ENCODE data around the gene HMCN2.
"Not testable (repeated sequence)": the region's sequence is repeated elsewhere in the genome, so short reads cannot be mapped to it uniquely, and the experiment has no call there.

HMCN2 gene

DNA sequence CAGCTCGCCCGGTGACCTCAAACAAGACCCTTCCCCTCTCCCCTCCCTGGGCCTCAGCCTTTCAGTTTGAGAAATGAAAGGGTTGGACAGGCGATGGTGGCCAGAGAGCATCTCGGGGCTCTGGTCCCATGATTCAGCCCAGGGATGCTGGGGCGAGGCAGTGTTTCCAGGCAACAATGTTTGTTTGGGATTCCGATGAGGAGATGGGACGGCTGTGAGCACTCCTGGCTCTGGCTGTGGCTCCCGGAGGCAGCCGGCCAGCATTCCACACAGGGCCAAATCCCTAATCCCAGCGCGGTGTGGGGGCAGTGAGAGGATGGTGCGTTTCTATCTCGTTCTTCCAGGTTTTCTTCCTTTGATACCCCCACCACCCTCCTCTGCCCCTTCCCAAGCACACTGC is 66.0 kb downstream of the HMCN2 start:
- DNase-seq, result no peak

DNA sequence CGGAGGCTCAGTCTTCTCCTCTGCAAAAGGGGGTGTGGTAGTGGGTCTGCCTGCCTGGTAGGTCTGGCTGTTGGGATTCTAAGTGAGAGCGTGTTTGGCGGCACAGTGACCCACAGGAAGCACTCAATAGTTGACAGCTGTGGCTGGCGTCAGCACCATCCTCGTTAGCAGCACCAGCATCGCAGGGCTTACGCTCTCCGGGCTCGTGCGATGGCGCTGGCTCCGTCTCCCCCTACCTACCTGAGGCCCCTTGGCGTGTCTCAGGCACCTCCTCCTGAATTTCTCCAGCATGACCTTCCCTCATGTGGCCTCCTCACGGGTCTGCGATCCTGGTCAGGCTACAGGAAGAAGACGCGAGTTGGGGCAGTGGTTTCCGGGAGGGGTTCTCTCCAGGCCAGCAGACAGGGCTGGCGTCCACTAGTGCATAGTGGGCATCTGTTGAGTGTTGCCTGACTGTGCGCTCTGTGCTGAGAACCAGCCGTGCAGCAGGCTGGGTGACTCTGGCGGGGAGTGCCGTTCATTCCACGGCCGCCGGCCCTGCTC is 66.9 kb downstream of the HMCN2 start:
- no peak for DNase-seq

DNA sequence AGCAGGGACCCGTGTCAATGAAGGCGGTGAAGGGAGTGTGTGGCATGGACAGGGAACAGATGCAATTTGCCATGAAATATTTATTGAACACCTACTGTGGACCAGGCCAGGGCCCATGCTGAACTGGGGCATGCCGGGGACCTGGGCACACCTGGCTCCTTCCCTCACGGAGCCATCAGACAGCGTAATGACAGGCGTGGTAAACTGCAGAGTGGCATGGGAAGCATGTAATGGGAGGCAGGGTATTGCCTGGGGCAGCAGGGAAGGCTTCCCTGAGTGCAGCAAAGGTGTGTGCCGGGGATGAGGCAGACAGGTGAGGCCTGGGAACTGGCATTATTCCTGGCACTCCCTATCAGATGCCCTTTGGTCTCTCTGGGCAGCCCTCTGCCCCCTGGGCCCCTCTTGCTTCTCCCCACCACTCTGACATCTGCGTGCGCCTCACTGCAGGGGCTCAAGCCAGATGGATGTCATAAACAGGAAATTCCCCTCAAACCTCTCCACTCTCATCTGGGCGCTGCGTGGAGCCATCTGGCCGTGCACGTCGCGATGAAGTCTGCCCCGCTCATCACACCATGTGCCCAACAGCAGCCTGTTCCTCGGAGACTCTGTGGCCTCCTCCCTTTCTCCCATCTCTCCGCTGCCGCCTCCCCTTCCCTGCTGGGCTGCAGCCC is 67.6 kb downstream of the HMCN2 start:
- no peak for DNase-seq

DNA sequence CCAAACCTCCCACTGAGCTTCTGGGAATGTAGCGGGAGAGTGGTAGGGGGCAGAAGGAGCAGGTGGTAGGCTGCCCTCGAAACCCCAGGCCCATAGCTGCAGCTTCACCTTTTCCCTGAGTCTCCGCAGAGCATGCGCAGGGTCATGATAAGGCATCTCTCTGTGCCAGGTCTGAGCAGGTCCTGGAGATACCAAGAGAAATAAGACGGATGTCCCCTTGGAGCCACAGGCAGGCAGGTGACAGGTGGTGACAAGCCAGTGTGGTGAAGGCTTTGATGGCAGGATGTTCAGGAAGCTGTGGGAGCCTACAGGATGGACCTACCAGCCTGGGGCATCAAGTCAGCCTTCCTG is 68.1 kb downstream of the HMCN2 start:
- DNase-seq, result no peak

DNA sequence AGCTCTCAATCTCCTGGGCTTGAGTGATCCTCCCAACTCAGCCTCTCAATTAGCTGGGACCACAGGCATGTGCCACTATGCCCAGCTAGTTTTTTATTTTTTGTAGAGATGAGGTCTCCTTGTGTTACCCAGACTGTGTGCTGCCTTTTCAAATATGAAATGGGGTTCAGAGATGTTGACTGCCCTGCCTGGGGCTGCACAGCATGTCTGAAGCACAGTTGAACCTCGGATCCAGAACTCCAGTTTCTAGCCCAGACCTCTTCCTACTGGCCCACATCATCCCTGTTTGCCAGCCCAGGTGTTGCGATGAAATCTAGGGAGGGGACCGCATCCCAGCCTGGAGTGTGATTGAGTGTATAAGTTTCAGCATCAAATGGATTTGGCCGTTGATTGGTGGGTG is 69.4 kb downstream of the HMCN2 start:
- no peak for DNase-seq

DNA sequence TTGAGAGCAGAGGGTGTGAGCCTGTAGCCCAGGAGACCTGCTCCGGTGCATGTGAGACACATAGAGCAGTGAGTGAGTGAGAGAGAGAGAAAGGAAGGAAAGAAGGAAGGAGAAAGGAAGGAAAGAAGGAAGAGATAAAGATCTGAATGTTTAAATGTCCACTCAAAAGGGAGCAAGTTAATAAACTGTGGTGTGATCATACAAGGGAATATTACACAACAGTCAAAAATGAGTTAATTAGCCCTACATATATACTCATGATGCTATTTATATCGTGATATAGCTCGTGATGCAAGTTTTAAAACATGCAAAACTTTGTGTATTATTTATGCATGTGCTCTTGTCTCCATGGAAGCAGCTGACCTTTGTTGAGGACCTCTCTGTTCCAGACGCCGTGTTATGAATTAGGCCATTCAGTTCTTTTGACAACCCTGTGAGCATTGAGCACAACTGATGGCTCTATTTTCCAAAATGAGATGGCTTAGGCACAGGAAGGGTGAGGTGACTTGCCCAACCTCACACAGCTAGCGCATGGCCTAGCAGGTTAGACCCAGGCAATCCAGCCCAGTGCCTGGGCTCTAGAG is 70.6 kb downstream of the HMCN2 start:
- no peak for DNase-seq

DNA sequence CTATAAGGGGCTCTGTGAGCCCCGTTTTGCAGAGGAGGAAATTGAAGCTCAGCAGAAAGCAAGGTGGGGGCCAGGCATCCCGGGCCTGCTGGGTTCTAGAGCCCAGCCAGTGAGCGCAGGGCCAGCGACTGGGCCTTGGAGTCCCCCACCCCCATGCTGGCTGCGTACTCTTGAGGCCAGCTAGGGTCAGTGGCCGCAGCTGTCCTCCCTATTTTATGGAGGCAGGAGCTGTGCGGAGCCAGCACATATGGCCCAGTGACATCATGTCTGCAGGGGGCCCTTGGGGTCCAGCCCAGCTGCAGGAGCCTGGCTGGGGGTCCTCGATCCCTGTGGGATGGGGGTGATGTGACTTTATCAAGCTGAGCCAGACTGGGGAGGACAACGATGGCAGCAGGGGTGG is 71.3 kb downstream of the HMCN2 start:
- no peak for DNase-seq

DNA sequence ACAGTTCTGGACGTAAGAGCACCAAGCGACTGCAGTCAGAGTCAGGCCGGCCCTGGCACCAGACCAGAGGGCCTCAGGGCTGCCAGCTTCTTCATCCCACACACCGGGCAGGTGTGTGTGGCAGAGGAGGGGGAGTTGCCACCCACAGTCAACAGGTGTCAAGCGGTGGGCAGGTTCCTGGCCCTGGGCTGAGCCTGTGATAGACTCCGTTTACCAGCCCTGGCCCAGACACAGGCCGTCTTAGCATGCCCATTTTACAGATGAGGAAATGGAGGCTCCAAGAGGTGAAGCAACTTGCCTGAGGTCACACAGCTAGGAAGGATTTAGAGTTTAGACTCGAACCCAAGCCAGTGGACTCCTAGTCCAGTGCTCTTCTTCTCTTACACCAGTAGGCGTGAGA is 71.8 kb downstream of the HMCN2 start:
- no peak for DNase-seq

DNA sequence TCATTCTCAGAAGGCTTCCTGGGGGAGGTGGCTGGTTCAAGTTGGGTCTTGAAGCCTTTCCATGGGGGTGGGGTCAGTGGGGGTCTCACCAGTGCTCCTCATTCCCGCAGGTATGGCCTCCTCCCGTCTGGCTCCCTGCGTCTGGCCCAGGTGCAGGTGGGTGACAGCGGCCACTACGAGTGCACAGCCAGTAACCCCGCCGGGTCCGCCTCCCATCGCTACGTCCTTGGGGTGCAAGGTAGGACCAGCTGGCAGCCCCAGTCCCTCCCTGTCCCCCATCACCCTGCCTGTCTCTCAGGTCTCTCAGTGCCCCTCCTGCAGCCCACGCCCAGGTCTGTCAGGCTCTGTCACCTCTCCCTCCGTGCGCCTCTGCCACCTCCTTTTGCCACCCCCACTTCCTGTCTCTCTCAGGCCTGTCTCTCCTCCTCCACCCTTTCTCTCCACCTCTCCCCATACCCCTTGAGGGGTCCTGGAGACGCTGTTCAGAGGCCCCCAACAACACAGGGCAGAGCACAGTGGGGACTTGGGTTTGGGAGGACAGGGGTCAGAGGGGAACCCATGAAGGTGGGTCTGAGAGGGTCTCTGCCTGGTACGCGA is 72.3 kb downstream of the HMCN2 start:
- DNase-seq, result no peak

DNA sequence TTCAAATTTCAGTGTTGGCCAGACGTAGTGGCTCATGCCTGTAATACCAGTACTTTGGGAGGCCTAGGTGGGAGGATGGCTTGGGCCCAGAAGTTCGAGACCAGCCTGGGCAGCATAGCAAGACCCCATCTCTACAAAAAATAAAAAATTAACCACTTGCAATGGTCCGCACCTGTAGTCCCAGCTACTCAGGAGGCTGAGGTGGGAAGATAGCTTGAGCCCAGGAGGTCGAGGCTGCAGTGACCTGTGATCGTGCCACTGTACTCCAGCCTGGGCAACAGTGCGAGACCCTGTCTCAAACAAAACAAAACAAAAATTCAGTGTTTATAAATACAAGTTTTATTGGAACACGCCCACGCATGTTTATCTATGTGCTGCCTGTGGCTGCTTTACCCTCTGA is 73.3 kb downstream of the HMCN2 start:
- not testable (repeated sequence) for DNase-seq

DNA sequence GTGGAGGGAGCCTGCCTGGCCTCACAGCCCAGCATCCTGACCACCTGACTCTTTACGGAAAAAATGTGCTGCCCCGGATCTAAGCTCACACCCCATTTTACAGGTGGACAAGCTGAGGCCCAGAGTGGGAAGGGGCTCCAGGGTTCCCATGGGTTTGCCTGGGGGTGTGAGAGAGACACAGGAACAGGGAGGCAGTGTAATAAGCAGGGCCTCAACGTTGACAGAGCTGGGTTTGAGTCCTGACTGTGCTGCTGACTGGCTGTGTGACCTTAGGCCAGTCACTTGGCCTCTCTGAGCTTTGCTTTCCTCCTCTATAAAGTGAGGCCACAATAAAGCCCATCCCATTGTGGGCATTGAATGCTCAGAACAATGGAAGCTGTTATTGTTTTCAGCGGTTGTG is 73.7 kb downstream of the HMCN2 start:
- DNase-seq, result no peak

DNA sequence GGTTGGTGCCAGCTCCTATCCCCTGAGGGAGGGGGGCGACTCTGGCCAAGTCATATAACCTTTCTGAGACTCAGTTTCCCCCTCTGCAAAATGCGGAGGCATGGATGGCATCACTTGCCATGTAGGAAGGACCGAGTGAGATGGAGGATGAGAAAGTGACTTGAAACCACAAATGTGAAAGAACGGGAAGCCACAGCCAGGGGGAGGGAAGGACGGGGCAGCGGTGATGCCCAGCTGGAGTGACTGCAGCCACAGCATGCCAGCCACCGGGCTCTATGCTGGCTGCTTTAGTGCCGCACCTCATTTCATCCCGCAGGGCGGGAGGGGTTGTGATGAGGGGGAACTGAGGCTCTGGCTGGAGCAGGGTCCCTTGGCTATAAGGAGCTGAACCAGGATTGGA is 74.5 kb downstream of the HMCN2 start:
- DNase-seq, result no peak

DNA sequence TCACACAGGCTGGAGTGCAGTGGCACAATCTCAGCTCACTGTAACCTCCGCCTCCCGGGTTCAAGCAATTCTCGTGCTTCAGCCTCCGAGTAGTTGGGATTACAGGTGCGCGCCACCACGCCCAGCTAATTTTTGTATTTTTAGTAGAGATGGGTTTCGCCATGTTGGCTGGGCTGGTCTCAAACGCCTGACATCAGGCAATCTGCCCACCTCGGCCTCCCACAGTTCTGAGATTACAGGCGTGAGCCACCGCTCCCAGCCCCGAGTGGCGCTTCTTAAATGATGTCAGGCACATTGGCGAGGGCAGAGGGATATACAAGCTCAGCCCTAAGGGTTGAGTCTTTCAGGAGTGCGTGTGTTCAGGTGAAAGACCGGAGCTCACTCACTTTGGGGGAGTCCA is 75.0 kb downstream of the HMCN2 start:
- DNase-seq, result not testable (repeated sequence)

DNA sequence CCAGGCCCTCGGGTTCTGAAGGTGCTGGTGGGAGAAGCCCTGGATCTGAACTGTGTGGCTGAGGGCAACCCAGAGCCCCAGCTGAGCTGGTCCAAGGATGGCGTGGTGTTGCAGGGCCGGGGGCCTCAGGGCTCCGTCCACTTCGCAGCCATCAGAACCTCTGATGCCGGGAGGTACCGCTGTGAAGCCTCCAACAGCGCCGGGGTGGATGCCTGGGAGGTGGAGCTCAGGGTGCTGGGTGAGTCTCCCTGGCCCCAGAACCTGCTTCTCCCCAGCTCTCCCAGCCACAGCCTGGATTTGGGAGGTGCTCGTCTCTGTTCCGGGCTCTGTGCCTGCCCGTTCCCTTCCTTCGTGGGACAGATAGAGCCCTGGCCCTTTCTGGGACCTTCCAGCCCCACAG is 75.6 kb downstream of the HMCN2 start:
- no peak for DNase-seq

DNA sequence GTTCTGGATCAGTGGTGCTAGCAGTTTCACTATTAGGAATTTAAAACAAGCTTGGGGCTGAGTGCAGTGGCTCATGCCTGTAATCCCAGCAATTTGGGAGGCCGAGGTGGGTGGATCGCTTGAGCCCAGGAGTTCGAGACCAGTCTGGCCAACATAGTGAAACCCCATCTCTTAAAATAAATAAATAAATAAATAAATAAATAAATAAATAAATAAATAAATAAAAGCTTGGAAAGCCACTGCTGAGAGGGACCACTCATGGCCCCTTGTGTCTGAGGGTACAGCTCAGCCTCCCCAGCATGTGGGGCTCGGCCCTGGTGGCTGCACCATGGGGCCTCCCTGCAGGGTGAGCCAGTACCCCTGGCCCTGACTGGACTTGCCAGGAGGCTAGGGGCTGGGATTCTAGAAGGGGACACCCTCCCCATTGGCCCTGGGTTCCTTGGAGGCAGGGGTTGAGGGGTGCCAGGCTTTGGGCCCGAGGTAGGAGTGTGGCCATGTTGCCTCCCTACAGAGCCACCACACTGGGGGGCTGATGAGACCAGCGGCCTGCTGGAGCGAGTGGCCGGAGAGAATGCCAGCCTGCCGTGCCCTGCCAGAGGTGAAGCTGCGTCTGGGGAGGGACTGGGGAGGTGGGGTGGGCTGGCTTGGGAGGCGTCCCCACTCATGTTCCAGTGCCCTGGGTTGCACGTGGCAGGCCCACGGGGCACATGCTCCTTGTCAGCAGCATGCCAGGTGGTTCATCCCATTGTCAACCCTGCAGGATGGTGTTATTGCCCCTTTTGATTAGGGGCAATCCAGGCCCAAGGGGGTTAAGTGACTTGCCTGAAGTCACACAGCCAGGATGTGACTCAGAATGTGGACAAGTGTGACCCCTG is 76.5 kb downstream of the HMCN2 start:
- no peak for DNase-seq

DNA sequence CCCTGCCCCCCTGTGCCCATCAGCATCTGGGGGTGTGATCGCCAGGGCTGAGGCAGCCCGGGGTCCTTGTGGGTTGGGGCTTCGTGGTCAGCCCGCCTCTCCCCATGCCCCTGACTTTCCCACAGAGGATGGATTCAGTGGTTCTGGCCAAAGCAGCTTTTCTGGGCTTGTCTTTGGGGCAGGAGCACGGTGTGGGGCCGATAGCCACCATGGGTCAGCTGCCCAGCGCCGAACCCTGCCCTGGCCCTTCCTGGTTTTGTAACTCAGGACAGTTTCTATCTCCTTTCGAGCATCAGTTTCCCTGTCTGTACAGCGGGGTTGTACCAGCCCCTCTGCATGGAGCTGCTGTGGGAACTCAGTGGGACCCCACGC is 77.1 kb downstream of the HMCN2 start:
- no peak for DNase-seq

DNA sequence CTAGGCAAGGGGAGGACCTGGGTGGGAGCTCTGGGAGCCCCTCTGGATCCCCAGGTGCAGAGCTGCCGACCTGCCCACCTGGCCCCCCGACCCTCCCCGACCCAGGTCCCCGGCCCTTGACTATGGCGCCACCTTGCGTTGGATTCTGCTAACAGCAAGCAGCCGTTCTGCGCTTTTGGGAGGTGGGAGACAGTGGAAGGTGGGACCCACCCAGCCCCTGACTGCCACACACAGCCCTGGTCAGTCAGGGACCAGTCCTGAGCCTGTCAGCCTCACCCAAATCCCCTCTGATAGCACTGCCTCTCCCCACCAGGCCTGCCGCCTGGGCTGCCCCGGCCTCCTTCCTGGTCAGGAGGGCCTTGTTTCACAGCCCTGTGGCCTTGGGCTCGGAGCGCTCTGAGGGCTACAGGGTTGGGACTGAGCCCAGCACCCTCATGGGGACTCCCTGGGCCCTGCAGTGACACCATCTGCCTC is 77.9 kb downstream of the HMCN2 start:
- DNase-seq, result peak; percentile 11

DNA sequence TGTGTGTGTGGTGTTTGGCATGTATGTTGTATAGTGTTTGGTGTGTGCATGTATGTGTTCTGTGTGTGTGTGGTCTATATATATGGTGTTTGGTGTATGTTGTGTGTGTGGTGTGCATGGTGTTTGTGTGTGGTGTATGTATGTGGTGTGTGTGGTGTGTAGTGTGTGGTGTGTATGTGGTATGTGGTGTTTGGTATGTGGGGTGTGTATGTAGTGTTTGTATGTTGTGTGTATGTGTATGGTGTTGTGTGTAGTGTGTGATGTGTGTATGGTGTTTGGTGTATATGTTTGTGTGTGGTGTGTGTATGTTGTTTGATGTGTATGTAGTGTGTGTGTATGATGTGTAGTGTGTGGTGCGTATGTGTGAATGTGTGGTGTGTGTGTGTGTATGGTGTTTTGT is 78.8 kb downstream of the HMCN2 start:
- no peak for DNase-seq

DNA sequence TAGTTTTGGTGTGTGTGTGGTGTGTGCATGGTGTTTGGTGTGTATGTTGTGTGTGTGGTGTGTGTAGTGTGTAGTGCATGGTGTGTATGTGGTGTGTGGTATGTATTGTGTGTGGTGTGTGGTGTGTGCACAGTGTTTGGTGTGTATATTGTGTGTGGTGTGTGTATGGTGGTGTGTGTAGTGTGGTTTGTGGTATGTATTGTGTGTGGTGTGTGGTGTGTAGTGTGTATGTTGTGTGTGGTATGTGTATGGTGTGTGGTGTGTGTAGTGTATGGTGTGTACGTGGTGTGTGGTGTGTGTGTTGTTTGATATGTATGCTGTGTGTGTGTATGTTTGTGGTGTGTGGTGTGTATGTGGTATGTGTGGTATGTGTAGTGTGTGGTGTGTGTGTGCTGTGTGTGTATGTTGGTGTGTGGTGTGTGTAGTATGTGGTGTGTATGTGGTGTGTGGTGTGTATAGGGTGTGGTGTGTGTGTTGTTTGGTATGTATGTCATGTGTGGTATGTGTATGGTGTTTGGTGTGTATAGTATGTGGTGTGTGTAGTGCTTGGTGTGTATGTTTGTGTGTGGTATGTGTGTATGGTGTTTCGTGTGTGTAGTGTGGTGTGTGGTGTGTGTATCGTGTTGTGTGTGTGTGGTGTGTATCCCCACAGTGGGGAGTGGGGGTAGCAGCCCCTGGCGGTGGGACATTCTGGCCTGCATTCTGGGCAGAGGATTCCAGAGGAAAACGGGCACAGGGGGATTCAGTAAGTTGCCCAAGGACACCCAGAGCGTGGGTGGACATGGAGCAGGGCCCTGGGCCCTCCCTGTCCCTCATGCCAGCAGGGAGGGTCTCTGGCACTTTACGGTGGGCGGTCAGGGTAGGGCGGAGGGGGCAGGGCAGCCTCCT is 79.7 kb downstream of the HMCN2 start:
- no peak for DNase-seq

DNA sequence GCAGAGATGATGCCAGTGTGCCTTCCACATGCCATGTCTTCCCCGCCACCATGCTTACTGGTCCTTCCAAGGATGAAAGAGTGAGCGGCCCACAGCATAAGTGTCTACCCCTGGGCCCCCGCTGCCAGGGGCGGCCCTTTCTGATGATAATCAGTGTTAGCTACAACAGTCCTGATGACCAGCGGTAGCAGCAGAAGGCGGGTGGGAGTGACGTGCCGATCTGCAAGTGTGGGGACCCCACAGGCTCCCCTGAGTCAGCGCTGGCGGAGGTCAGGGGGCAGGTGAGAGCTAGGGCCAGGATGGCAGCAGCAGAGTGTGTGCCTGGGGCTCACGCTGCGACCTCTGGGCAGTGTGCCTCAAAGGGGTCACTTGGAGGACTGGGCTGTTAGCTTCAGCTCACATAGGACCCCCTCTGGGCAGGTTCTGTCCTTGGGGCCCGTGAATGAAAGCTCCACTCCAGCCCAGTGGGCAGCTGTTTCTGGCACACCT is 80.4 kb downstream of the HMCN2 start:
- no peak for DNase-seq

DNA sequence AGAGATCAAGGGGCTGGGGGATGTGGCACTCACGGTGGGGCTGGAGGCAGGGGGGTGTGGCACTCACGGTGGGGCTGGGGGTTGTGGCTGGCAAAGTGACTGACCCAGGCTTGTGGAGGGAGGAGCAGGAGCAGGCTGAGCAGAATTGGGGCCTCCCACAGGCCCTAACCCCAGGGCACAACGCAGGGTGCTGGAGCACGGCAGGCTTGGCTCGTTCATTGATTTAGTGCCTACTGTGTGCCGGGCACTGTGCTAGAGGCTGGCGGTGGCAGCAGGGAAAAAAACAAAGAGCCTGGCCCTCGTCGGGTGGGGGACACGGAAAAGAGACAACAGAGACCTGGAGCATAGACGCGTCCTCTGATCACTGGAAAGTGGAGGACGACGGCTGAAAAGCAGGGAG is 80.9 kb downstream of the HMCN2 start:
- DNase-seq, result no peak

DNA sequence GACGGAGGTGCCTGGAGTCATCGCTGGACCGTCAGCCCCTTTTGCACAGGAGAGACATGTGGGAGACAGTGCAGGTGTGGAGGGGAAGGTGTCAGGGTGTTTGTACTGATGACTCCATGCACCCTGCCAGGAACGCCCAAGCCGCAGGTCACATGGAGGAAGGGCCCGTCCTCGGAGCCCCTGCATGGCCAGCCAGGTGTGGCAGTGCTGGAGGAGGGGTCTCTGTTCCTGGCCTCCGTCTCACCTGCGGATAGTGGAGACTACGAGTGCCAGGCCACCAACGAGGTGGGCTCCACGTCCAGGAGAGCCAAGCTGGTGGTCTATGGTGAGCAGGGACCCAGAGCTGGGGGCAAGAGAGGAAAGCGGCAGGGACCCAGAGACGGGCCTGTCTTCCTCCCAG is 81.5 kb downstream of the HMCN2 start:
- DNase-seq, result no peak

Measured in effector CD4-positive, alpha-beta T cell (primary cell).